GM12874 (cell line): ENCODE data around the gene SEMA4A.

Experiments
- TF ChIP-seq, protein P1 (sequence below): IDR thresholded peaks from 2 replicates; pipeline ENCODE4 v1.5.1; 2011; ENCODE audit warnings: low read depth, mild to moderate bottlenecking, control low read depth, low read length, moderate library complexity; ENCODE audit not compliant: insufficient read depth

SEMA4A gene

GRCh38 chr1:156200044-156200443 lies 46.7 kb downstream of the SEMA4A start:
- TF ChIP-seq, protein P1, sequence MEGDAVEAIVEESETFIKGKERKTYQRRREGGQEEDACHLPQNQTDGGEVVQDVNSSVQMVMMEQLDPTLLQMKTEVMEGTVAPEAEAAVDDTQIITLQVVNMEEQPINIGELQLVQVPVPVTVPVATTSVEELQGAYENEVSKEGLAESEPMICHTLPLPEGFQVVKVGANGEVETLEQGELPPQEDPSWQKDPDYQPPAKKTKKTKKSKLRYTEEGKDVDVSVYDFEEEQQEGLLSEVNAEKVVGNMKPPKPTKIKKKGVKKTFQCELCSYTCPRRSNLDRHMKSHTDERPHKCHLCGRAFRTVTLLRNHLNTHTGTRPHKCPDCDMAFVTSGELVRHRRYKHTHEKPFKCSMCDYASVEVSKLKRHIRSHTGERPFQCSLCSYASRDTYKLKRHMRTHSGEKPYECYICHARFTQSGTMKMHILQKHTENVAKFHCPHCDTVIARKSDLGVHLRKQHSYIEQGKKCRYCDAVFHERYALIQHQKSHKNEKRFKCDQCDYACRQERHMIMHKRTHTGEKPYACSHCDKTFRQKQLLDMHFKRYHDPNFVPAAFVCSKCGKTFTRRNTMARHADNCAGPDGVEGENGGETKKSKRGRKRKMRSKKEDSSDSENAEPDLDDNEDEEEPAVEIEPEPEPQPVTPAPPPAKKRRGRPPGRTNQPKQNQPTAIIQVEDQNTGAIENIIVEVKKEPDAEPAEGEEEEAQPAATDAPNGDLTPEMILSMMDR, result no peak

DNA sequence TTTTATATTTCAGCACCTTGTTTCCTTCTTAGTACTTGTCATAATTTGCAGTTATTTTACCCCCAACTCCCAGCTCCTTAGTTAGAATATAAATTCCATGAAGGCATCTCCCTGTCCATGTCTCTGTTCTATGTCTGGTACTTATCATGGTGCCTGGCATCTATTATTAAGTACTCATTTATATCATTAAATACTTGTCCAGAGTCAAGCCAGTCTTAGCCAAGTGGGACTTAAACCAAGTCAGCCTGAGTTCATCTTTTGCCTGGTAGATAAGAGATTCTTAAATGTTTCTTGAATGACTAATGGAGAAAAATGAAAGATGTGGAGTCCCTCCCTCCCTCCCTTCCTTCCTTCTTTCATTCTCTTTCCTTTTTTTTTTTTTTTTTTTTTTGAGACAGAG lies 49.9 kb downstream of the SEMA4A start:
- TF ChIP-seq, protein P1, result no peak

GRCh38 chr1:156204686-156205085 lies 51.3 kb downstream of the SEMA4A start:
- TF ChIP-seq, protein P1, result no peak

DNA sequence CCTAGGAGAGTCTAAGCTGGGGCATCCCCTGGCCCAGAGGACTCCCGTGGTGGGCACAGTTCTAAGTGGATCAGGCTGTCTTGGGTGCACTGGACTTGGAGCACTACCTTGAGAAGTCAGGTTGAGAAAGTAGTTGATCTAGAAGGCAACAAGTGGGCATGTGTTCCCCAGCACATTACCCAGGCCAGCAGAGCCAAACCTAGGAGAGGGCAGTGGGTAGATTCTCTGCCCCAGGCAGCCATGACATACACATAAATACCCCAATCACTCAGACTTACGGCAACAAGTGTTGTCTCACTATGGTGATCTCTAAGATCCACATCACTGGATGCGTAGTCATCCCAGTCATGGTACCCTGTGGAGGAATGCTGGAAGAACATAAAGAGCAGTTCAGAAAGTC lies 57.9 kb downstream of the SEMA4A start:
- TF ChIP-seq, protein P1, result no peak

GRCh38 chr1:156212130-156212529 lies 58.7 kb downstream of the SEMA4A start:
- TF ChIP-seq, protein P1, result no peak

- TF ChIP-seq, protein P1, result no peak
These were observed 59.7 kb downstream of the SEMA4A start, which contains the start of gene PMF1 for GRCh38 chr1:156212833-156213643. TSS of gene PMF1 (plus strand) at chr1:156213007. CDS start at chr1:156213016, 9 bp downstream.

DNA sequence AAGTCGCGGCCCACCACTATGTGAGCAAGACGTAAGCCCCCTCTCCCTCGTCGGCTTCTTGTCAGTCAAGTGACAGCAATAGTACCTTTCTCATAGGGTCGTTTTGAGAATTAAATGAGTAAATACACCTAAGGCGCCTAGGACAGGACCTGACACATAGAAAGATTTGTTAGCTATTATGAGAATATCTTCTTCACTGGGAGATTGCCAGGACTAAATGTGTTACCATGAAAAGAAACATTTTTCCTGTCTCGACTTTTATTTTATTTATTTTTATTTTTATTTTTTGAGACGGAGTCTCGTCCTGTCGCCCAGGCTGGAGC lies 60.2 kb downstream of the SEMA4A start:
- TF ChIP-seq, protein P1, result no peak
